ENCODE measurements around the gene TMEM151B.
A peak's percentile ranks its signal among the peaks of the same experiment; 100 is the strongest.

TMEM151B gene

GRCh38 chr6:44253307-44254101 lies 16.7 kb upstream of the TMEM151B start:
- H3K79me2 ChIP-seq (ENCODE audit: low read length): peaks cover 59% of the 10 kb centered on the region
- no peak for TF ChIP-seq EZH2phosphoT487 (IDR thresholded peaks at IDR 0.05; ENCODE audit: low read depth)
- peak; percentile 60 for TF ChIP-seq CTCF (IDR thresholded peaks at IDR 0.05; ENCODE audit: low read depth, low read length)
- no peaks in the 10 kb centered on the region for H3K27me3 ChIP-seq (ENCODE audit: low read depth, low read length)
- peaks cover 35% of the 10 kb centered on the region for H3K4me1 ChIP-seq (ENCODE audit: low read length)
- H3K36me3 ChIP-seq (replicated peaks; ENCODE audit: low read depth, low read length): peaks cover 69% of the 10 kb centered on the region
- H3K9ac ChIP-seq (ENCODE audit: low read length): no peak overlapping the region
- H4K20me1 ChIP-seq (ENCODE audit: insufficient read depth, low read length): peaks cover 59% of the 10 kb centered on the region
- H3K27ac ChIP-seq (ENCODE audit: low read length): no peak overlapping the region
- no peak overlapping the region for H3K4me3 ChIP-seq (ENCODE audit: low read length)
- no peak overlapping the region for H2AFZ ChIP-seq (ENCODE audit: low read depth, low read length)
- no peaks in the 10 kb centered on the region for H3K9me3 ChIP-seq (ENCODE audit: insufficient read depth, low read length)
- H3K4me2 ChIP-seq (ENCODE audit: low read length): no peak overlapping the region

GRCh38 chr6:44254191-44255104 lies 15.8 kb upstream of the TMEM151B start:
- Histone ChIP-seq H3K36me3 (replicated peaks; ENCODE audit: low read depth, low read length) (peaks cover 69% of the 10 kb centered on the region), H3K4me2 (ENCODE audit: low read length) (0 out of 2 replicates have a peak overlapping the region, but pooled peaks have one; percentile 99)

GRCh38 chr6:44255105-44255808 lies 15.0 kb upstream of the TMEM151B start:
- TF ChIP-seq EZH2phosphoT487 (IDR thresholded peaks at IDR 0.05; ENCODE audit: low read depth): no peak
- TF ChIP-seq CTCF (IDR thresholded peaks at IDR 0.05; ENCODE audit: low read depth, low read length): no peak
- H4K20me1 ChIP-seq (ENCODE audit: insufficient read depth, low read length): peaks cover 47% of the 10 kb centered on the region
- no peaks in the 10 kb centered on the region for H3K9me3 ChIP-seq (ENCODE audit: insufficient read depth, low read length)
- H3K27ac ChIP-seq (ENCODE audit: low read length): peak overlapping the region; percentile 94
- H3K4me2 ChIP-seq (ENCODE audit: low read length): peak overlapping the region; percentile 99
- H3K9ac ChIP-seq (ENCODE audit: low read length): peak overlapping the region; percentile 99; the same call in 1 of the 2 replicates
- H3K79me2 ChIP-seq (ENCODE audit: low read length): peaks cover 59% of the 10 kb centered on the region
- no peaks in the 10 kb centered on the region for H3K27me3 ChIP-seq (ENCODE audit: low read depth, low read length)
- H2AFZ ChIP-seq (ENCODE audit: low read depth, low read length): no peak overlapping the region
- H3K36me3 ChIP-seq (replicated peaks; ENCODE audit: low read depth, low read length): peaks cover 70% of the 10 kb centered on the region
- H3K4me1 ChIP-seq (ENCODE audit: low read length): peaks cover 41% of the 10 kb centered on the region
- peak overlapping the region; percentile 84 for H3K4me3 ChIP-seq (ENCODE audit: low read length)

More at GRCh38 chr6:44254191-44255104, 15.8 kb upstream of the TMEM151B start:
- H3K9me3 ChIP-seq (ENCODE audit: insufficient read depth, low read length): no peaks in the 10 kb centered on the region
- H4K20me1 ChIP-seq (ENCODE audit: insufficient read depth, low read length): peaks cover 54% of the 10 kb centered on the region
- no peaks in the 10 kb centered on the region for H3K27me3 ChIP-seq (ENCODE audit: low read depth, low read length)
- TF ChIP-seq EZH2phosphoT487 (IDR thresholded peaks at IDR 0.05; ENCODE audit: low read depth) (no peak), CTCF (IDR thresholded peaks at IDR 0.05; ENCODE audit: low read depth, low read length) (no peak)
- H3K9ac ChIP-seq (ENCODE audit: low read length): no peak overlapping the region
- peaks cover 59% of the 10 kb centered on the region for H3K79me2 ChIP-seq (ENCODE audit: low read length)
- H2AFZ ChIP-seq (ENCODE audit: low read depth, low read length): no peak overlapping the region
- peak overlapping the region; percentile 94; the same call in 1 of the 2 replicates for H3K27ac ChIP-seq (ENCODE audit: low read length)
- peaks cover 37% of the 10 kb centered on the region for H3K4me1 ChIP-seq (ENCODE audit: low read length)
- no peak overlapping the region for H3K4me3 ChIP-seq (ENCODE audit: low read length)

Data from OCI-LY3 (cell line).